C4-2B (cell line): Measurements from ENCODE around the gene LRRC46.

Experiments used
- H3K27ac ChIP-seq: fragments of 450-650 bp; 2 replicates; pipeline ENCODE4 v1.5.1; 2017
- ZFX ChIP-seq: fragments of 450-650 bp; IDR thresholded peaks from 2 replicates; pipeline ENCODE4 v1.6.1; 2017
- TF ChIP-seq, protein P1 (sequence below): fragments of 450-650 bp; conservative IDR thresholded peaks from 2 replicates; pipeline ENCODE4 v1.5.1; 2017; ENCODE audit warnings: mild to moderate bottlenecking

LRRC46 gene

DNA sequence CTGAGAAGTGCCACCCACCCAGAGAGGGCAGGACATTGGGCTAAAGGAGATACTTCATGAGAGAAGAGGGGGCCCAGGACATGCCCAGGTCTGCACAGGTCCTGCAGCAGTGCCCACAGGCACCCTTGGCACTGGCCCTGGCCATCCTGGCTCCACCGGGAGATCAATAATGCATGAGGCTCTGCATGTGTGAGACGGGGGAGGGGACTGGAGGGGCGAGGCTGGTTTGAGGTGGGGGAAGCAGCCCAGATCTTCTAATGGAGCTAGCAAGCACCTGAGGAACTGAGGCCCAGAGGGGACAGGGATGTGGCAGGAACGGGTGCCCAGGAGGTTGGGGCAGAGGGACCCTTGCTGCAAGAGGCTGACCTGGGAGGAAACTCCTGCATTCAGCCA, 10.4 kb upstream of the LRRC46 start:
- peak overlapping the region; percentile 53 for H3K27ac ChIP-seq
- no peak for TF ChIP-seq ZFX
- TF ChIP-seq, protein P1, sequence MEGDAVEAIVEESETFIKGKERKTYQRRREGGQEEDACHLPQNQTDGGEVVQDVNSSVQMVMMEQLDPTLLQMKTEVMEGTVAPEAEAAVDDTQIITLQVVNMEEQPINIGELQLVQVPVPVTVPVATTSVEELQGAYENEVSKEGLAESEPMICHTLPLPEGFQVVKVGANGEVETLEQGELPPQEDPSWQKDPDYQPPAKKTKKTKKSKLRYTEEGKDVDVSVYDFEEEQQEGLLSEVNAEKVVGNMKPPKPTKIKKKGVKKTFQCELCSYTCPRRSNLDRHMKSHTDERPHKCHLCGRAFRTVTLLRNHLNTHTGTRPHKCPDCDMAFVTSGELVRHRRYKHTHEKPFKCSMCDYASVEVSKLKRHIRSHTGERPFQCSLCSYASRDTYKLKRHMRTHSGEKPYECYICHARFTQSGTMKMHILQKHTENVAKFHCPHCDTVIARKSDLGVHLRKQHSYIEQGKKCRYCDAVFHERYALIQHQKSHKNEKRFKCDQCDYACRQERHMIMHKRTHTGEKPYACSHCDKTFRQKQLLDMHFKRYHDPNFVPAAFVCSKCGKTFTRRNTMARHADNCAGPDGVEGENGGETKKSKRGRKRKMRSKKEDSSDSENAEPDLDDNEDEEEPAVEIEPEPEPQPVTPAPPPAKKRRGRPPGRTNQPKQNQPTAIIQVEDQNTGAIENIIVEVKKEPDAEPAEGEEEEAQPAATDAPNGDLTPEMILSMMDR, result no peak

DNA sequence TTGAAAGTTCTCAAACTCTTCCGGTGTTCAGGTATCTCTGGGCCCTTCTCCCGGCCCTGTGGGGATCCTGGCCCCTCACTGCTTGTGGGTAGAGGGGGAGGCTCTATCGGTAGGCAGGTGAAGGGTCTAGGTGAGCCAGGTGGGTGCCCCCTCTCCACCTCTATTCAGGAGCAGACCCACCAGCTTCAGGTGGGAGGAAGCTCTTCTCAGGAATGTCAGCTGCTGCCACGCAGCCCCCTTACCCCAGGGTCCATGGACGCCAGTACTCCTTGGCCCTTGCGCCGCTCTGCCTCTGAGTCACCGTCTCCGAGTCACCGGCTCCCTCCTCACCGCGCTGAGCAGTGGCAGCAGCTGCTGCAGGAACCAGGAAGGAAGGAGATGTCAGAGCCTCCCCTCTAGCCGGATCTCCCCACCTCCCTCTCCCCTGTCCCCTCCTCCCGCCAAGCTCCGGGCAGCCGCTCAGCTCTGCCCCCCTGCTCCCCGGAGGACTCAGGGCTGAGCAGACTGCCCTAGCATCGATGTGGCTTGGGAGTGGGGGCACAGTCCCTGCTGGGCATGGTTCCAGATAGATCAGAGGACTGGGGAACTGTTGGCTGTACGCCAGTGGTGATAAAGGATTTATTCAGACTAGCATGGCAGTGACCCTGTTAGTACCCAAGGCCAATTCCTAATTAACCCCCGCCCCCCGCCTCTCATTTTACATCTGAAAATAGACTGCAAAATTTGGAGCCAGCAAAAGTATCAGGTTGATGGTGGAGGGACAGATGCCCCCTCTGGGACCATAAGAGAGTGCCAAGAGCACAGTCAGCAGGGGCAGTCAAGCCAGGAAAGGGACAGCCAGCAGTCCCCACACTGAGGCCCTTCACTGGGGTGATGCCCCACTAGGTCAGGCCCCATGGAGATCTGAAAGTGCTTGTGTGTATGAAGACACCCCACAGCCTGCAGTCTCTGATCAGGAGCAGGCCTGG, 9.8 kb upstream of the LRRC46 start, which contains the start of gene OSBPL7:
OSBPL7 (minus strand) TSS at position 371 of the 968 bp plus-strand sequence. CDS start 1,516 bp downstream, outside the sequence.
- peak within 1 kb of the TSS; percentile 53 for H3K27ac ChIP-seq
- no peak for TF ChIP-seq ZFX
- TF ChIP-seq, protein P1, result no peak

DNA sequence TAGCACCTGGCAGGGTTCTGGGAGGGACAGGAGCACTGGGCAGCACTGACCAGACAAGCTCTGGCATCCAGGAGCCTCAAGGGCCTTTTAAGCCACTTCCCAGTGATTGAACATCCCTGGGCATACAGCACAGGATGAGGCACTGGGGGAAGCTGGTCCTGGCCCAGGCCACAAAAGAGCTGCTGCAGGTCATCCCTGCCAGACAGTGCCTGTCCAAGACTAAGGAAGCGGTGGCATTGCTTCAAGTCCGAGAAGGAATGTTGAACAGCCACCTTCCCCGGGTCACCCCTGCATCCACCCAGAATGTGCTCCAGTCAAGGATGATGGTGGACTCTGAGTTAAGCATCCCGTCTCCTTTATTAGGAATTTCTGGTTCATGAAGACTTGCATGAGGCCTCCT, 8.7 kb upstream of the LRRC46 start:
- H3K27ac ChIP-seq, result no peak overlapping the region
- no peak for TF ChIP-seq ZFX

DNA sequence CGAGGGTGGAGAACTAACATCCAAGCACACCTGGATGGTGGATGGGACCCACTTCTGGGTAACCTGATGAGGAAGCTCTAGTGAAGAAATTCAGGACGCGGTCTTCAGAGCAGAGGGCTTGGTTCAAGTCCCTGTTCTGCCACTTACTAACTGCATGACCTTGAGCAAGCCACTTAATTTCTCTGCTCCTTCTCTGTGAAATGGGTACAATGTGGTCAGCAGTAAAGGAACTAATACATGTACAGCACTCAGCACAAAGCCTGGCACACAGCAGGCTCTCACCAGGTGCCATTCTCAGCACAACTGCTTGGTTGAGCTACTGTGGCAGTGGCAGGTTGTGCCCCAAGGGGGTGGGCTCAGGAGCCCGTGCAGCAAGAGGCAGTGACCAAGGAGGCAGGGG, 8.0 kb upstream of the LRRC46 start:
- no peak for TF ChIP-seq ZFX
- no peak overlapping the region for H3K27ac ChIP-seq

DNA sequence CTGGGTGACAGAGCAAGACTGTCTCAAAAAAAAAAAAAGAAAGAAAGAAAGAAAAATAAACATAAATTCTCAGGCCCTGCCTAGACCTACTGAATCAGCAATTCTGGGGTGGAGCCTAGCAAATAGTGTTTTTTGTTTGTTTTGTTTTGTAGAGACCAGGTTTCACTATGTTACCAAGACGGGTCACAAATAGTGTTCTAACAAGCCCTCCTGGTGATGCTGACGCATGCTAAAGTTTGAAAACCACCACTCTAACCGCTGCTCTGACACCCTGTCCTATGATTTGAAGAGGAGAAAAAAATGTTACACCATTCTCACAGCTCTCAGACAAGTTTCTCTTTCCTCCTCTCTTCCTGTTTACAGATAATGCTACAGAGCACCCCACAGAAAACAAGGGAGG, 1.6 kb upstream of the LRRC46 start:
- no peak for TF ChIP-seq ZFX
- TF ChIP-seq, protein P1, result no peak
- H3K27ac ChIP-seq, result peak overlapping the region; percentile 77; the same call in 1 of the 2 replicates

DNA sequence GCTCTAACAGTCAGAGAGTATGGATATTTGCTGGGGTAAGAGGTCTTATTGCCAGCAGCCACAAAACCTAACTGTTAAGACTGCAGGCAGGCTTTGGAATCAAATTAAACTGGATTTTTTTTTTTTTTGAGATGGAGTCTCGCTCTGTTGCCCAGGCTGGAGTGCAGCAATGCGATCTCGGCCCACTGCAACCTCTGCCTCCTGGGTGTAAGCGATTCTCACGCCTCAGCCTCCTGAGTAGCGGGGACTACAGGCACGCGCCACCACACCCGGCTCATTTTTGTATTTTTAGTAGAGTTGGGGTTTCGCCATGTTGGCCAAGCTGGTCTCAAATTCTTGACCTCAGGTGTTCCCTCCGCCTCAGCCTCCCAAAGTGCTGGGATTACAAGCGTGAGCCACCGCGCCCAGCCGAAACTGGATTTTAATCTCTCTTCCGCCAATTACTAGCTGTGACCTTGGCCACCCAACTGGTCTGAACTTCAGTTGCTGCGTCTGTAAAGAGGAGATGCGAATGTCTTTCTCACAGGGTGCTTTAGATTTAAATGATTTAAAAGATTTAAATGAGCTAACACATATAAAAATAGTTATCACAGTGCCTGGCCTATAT, 971 bp upstream of the LRRC46 start:
- peak overlapping the region; percentile 77 for H3K27ac ChIP-seq
- TF ChIP-seq, protein P1, result no peak
- TF ChIP-seq ZFX, result no peak

DNA sequence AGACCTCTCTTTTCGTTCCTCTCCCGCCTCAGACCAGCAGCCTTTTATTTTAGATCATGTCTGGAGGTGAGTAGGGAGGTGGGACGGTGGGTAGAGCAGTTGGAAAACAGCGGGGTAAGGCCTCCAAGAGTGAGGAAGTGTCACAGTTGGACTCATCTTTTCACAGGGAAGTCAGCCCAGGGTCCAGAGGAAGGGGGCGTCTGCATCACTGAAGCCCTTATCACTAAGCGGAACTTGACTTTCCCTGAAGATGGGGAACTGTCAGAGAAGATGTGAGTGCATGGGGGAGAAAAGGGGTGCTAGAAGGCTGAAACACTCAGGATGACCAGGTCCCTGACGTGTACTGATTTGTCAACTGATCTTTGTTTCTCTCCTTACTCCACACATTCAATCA, 461 bp downstream of the LRRC46 start:
- TF ChIP-seq ZFX, result no peak
- TF ChIP-seq, protein P1, result no peak
- peak overlapping the region; percentile 77 for H3K27ac ChIP-seq

DNA sequence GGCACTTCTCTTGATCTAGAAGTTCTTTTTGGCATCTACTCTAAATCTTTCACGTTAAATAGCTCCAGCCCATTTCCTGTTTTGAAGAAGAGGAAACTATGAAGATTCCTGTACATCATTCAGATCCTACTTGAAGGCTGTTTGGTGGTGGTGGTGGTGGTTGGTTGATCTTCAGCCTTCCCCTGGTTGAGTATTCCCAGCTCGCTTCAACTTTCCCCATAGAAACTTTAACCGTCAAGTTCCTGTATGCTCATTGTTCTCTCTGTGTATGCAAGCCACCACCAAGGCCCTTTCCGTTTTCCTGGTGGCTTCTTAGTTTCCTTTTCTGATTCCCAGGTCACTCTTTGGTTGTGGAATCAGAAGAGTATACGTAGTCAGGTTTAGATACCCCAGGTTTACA, 3.3 kb downstream of the LRRC46 start:
- no peak overlapping the region for H3K27ac ChIP-seq
- TF ChIP-seq ZFX, result no peak
- TF ChIP-seq, protein P1, result no peak
